SU-DHL-6 (cell line): Measurements from ENCODE around the gene ARHGAP40.

Experiments used
- CTCF ChIP-seq: fragments of 200-600 bp; sonication (generic); IDR thresholded peaks from one replicate; pipeline ENCODE4 v1.5.1; 2017; ENCODE audit warnings: antibody characterized with exemption, mild to moderate bottlenecking, low read length, moderate library complexity; ENCODE audit not compliant: insufficient read depth, poor library complexity, severe bottlenecking
- EZH2phosphoT487 ChIP-seq: fragments of 200-600 bp; sonication (generic), shearing (Covaris generic); conservative IDR thresholded peaks from 2 replicates; pipeline ENCODE4 v1.6.1; 2018; ENCODE audit warnings: mild to moderate bottlenecking, antibody characterized with exemption, low read length, moderate library complexity, mixed read lengths

GRCh38 chr20:38557174-38557573 lies 44.4 kb upstream of the ARHGAP40 start:
- no peak for TF ChIP-seq CTCF
- TF ChIP-seq EZH2phosphoT487, result no peak
